ENCODE measurements around the gene LIMS4.
"Not testable (repeated sequence)": the region's sequence is repeated elsewhere in the genome, so short reads cannot be mapped to it uniquely, and the experiment has no call there.

The LIMS4 gene

DNA sequence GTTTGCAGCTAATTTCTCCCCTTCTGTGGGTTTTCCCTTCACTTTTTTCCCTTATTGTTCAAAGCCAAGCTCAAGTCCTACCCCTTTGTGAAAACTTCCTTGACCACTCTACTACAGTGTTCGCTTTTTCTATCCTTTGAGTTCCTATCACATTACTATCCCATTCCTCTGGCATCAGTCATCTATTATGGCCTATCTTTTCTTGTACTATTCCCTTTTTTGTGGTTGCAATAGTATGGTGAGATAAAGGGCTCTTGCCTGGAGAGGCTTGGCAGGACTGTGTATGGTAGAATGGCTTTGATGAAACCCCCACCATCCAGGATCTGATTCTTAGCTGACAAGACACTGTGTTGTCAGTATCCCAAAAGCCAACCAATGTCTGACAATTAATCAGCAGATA lies 30.7 kb downstream of the LIMS4 start:
- H3K4me3 ChIP-seq (ENCODE audit: low read length) = not testable (repeated sequence)

GRCh38 chr2:110434565-110434964 lies 38.1 kb downstream of the LIMS4 start:
- H3K4me1 ChIP-seq (ENCODE audit: control insufficient read depth, insufficient read depth, low read length); H3K9me3 ChIP-seq (ENCODE audit: control insufficient read depth, low read length); H3K4me3 ChIP-seq (ENCODE audit: low read length); H3K36me3 ChIP-seq (ENCODE audit: control insufficient read depth, insufficient read depth, low read length); H3K9ac ChIP-seq (ENCODE audit: low read length); H3K27me3 ChIP-seq (ENCODE audit: control insufficient read depth, insufficient read depth, low read length): not testable (repeated sequence)

More for the DNA sequence above, 30.7 kb downstream of the LIMS4 start:
- H3K9ac ChIP-seq (ENCODE audit: low read length); H3K4me1 ChIP-seq (ENCODE audit: control insufficient read depth, insufficient read depth, low read length); H3K9me3 ChIP-seq (ENCODE audit: control insufficient read depth, low read length); H3K27me3 ChIP-seq (ENCODE audit: control insufficient read depth, insufficient read depth, low read length); H3K36me3 ChIP-seq (ENCODE audit: control insufficient read depth, insufficient read depth, low read length): not testable (repeated sequence)

- not testable (repeated sequence) for H3K9me3 ChIP-seq (ENCODE audit: control insufficient read depth, low read length); H3K27me3 ChIP-seq (ENCODE audit: control insufficient read depth, insufficient read depth, low read length); H3K4me1 ChIP-seq (ENCODE audit: control insufficient read depth, insufficient read depth, low read length); H3K9ac ChIP-seq (ENCODE audit: low read length); H3K36me3 ChIP-seq (ENCODE audit: control insufficient read depth, insufficient read depth, low read length); H3K4me3 ChIP-seq (ENCODE audit: low read length)
These were observed 46.9 kb downstream of the LIMS4 start for GRCh38 chr2:110425725-110426124.

DNA sequence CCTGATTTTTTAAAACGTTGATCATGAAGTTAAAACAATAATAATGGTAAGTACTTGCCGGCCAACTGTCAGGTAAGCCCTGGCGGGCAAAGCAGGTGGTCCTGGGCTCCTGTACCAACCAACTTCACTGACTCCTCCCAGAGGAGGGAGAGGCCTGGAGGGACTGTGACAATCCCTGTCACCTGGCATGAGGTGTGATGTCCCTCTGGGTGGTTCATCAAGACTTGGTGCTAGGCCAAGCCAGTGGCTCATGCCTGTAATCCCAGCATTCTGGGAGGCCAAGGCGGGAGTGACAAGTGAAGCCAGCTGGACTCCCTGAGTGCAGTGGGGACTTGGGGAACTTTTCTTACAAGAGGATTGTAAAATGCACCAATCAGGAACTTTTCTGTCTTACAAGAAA lies 48.2 kb downstream of the LIMS4 start:
- not testable (repeated sequence) for H3K27me3 ChIP-seq (ENCODE audit: control insufficient read depth, insufficient read depth, low read length); H3K9ac ChIP-seq (ENCODE audit: low read length); H3K4me1 ChIP-seq (ENCODE audit: control insufficient read depth, insufficient read depth, low read length); H3K4me3 ChIP-seq (ENCODE audit: low read length); H3K9me3 ChIP-seq (ENCODE audit: control insufficient read depth, low read length); H3K36me3 ChIP-seq (ENCODE audit: control insufficient read depth, insufficient read depth, low read length)

- H3K4me3 ChIP-seq (ENCODE audit: low read length); H3K4me1 ChIP-seq (ENCODE audit: control insufficient read depth, insufficient read depth, low read length); H3K9me3 ChIP-seq (ENCODE audit: control insufficient read depth, low read length); H3K27me3 ChIP-seq (ENCODE audit: control insufficient read depth, insufficient read depth, low read length); H3K9ac ChIP-seq (ENCODE audit: low read length); H3K36me3 ChIP-seq (ENCODE audit: control insufficient read depth, insufficient read depth, low read length): not testable (repeated sequence)
These were observed 49.0 kb downstream of the LIMS4 start for GRCh38 chr2:110423574-110423962.

GRCh38 chr2:110422852-110423573 lies 49.6 kb downstream of the LIMS4 start:
- H3K36me3 ChIP-seq (ENCODE audit: control insufficient read depth, insufficient read depth, low read length); H3K4me1 ChIP-seq (ENCODE audit: control insufficient read depth, insufficient read depth, low read length); H3K9ac ChIP-seq (ENCODE audit: low read length); H3K27me3 ChIP-seq (ENCODE audit: control insufficient read depth, insufficient read depth, low read length); H3K9me3 ChIP-seq (ENCODE audit: control insufficient read depth, low read length); H3K4me3 ChIP-seq (ENCODE audit: low read length): not testable (repeated sequence)

GRCh38 chr2:110420641-110421354 lies 51.8 kb downstream of the LIMS4 start:
- not testable (repeated sequence) for H3K9ac ChIP-seq (ENCODE audit: low read length); H3K4me1 ChIP-seq (ENCODE audit: control insufficient read depth, insufficient read depth, low read length); H3K4me3 ChIP-seq (ENCODE audit: low read length); H3K9me3 ChIP-seq (ENCODE audit: control insufficient read depth, low read length); H3K36me3 ChIP-seq (ENCODE audit: control insufficient read depth, insufficient read depth, low read length); H3K27me3 ChIP-seq (ENCODE audit: control insufficient read depth, insufficient read depth, low read length)

GRCh38 chr2:110407142-110407541 lies 65.5 kb downstream of the LIMS4 start:
- not testable (repeated sequence) for H3K9me3 ChIP-seq (ENCODE audit: control insufficient read depth, low read length); H3K4me3 ChIP-seq (ENCODE audit: low read length); H3K27me3 ChIP-seq (ENCODE audit: control insufficient read depth, insufficient read depth, low read length); H3K9ac ChIP-seq (ENCODE audit: low read length); H3K36me3 ChIP-seq (ENCODE audit: control insufficient read depth, insufficient read depth, low read length); H3K4me1 ChIP-seq (ENCODE audit: control insufficient read depth, insufficient read depth, low read length)

DNA sequence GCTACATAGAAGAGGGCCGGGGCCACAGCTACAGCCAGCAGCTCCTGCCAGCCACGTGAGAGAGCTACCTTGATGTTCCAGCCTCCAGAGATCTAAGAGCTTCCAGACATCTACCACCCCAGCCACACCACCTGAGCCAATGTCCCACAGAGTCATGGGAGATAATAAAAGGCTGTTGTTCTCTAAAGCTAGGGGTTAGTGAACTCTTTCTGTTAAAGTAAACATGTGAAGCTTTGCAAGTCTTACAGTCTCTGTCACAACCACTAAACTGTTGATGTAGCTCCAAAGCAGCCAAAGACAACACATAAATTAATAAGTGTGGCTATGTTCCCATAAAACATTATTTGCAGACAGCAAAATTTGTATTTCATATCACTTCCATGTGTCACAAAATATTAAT lies 67.6 kb downstream of the LIMS4 start:
- not testable (repeated sequence) for H3K9me3 ChIP-seq (ENCODE audit: control insufficient read depth, low read length); H3K9ac ChIP-seq (ENCODE audit: low read length); H3K36me3 ChIP-seq (ENCODE audit: control insufficient read depth, insufficient read depth, low read length); H3K27me3 ChIP-seq (ENCODE audit: control insufficient read depth, insufficient read depth, low read length); H3K4me1 ChIP-seq (ENCODE audit: control insufficient read depth, insufficient read depth, low read length); H3K4me3 ChIP-seq (ENCODE audit: low read length)

DNA sequence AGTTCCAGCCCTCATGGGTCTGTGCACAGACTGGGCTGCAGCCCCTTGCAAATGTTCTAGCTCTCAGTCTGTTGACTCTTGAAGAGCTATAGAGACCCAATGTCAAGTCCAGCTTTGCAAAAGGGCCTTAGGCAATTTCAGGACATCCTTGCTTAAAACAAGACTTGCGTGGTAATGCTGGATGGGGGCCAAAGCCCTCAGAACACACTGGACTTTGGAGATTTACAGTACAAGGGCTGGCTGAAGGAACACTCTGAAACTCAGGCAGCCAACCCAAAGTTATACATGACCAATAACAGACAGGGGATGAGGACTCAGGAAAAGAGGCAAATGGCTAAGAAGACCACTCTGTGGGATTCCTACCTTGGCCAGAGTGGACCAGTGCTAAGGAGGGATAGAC lies 68.4 kb downstream of the LIMS4 start:
- H3K9me3 ChIP-seq (ENCODE audit: control insufficient read depth, low read length); H3K36me3 ChIP-seq (ENCODE audit: control insufficient read depth, insufficient read depth, low read length); H3K4me1 ChIP-seq (ENCODE audit: control insufficient read depth, insufficient read depth, low read length); H3K4me3 ChIP-seq (ENCODE audit: low read length); H3K27me3 ChIP-seq (ENCODE audit: control insufficient read depth, insufficient read depth, low read length); H3K9ac ChIP-seq (ENCODE audit: low read length): not testable (repeated sequence)

DNA sequence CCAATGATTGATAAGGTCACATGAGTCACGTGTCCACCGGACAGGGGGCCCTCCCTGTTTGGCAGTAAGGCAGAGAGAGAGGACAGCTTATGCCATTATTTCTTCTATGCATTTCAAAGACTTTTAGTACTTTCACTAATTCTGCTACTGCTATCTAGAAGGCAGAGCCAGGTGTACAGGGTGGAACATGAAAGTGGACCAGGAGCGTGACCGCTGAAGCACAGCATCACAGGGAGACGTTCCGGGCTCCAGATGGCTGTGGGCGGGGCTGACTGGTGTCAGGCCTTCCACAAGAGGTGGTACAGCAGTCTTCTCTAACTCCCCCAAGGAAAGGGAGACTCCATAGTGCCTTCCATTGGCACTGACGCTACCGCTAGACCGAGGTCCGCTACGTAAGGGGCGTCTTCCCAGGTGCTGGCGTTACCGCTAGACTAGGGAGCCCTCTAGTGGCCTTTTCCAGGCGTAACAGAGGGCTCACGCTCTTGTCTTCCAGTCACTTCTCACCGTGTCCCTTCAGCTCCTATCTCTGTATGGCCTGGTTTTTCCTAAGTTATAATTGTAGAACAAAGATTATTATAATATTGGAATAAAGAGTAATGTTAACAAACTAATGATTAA lies 71.5 kb downstream of the LIMS4 start:
- not testable (repeated sequence) for H3K27me3 ChIP-seq (ENCODE audit: control insufficient read depth, insufficient read depth, low read length); H3K4me1 ChIP-seq (ENCODE audit: control insufficient read depth, insufficient read depth, low read length); H3K4me3 ChIP-seq (ENCODE audit: low read length); H3K9ac ChIP-seq (ENCODE audit: low read length); H3K9me3 ChIP-seq (ENCODE audit: control insufficient read depth, low read length); H3K36me3 ChIP-seq (ENCODE audit: control insufficient read depth, insufficient read depth, low read length)

DNA sequence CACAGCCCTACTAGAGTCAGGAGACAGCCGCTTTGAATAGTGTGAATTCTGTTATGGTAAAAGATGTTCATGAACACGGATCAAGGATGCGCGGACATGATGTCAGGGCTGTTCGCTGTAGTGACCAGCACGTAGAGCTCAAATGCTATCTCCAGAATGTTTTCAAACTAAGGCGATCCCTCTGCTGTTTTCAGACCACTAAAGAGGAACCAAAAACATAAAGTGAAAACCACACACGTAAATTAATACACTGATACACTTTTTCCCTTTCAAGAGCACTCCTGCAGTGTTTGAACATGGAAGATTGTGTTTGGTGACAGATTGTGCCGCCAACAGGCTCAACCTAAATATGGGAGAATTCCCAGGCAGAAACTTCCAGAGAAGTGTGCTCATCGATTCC lies 73.2 kb downstream of the LIMS4 start:
- H3K4me3 ChIP-seq (ENCODE audit: low read length); H3K36me3 ChIP-seq (ENCODE audit: control insufficient read depth, insufficient read depth, low read length); H3K9me3 ChIP-seq (ENCODE audit: control insufficient read depth, low read length); H3K27me3 ChIP-seq (ENCODE audit: control insufficient read depth, insufficient read depth, low read length); H3K4me1 ChIP-seq (ENCODE audit: control insufficient read depth, insufficient read depth, low read length); H3K9ac ChIP-seq (ENCODE audit: low read length): not testable (repeated sequence)
